SK-N-MC (cell line): Measurements from ENCODE around the gene CCR6.

Source experiments
- EZH2 ChIP-seq: fragments of 200-600 bp; sonication (generic); IDR thresholded peaks from one replicate; pipeline ENCODE4 v1.6.1; 2017; ENCODE audit warnings: antibody characterized with exemption
- POLR2AphosphoS5 ChIP-seq: IDR thresholded peaks from 2 replicates; pipeline ENCODE4 v1.6.1; 2012; ENCODE audit warnings: mild to moderate bottlenecking, low read depth, low read length, borderline replicate concordance

DNA sequence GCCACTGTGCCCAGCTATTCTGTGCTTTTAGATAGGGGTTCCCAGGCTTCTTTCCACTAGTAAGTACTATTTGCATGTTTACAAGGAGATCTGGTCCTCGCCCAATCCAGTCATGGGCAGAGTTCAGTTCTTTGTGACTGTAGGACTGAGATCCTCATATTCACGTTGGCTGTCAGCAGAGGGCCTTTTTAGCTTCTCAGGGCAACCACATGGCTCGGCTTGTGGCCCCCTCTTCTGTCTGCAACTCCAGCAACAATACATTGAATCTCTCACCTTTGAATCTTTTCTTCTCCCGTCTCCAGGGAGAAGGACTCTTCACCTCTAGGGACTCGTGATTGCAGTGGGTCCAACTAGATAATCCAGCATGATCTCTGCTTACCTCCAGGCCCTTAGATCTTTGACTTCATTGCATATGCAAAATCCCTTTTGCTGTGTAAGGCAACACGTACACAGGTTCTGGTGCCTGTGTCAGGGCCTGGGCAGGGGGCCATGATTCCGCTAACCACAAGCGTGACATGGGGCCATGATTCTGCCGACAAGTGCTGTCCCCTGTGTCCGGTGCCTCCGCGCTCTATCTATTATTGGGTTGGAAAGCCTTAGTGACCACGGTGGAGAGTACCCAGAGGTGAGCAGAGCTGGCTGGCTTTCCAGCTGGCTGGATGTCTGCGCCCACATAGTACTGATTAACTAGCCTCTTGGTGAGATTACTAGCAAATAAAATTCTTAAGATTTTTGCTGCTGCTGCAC is 5.1 kb downstream of the CCR6 start:
- TF ChIP-seq POLR2AphosphoS5, result no peak
- no peak for TF ChIP-seq EZH2
